ENCODE data around the gene GMCL2.

DNA sequence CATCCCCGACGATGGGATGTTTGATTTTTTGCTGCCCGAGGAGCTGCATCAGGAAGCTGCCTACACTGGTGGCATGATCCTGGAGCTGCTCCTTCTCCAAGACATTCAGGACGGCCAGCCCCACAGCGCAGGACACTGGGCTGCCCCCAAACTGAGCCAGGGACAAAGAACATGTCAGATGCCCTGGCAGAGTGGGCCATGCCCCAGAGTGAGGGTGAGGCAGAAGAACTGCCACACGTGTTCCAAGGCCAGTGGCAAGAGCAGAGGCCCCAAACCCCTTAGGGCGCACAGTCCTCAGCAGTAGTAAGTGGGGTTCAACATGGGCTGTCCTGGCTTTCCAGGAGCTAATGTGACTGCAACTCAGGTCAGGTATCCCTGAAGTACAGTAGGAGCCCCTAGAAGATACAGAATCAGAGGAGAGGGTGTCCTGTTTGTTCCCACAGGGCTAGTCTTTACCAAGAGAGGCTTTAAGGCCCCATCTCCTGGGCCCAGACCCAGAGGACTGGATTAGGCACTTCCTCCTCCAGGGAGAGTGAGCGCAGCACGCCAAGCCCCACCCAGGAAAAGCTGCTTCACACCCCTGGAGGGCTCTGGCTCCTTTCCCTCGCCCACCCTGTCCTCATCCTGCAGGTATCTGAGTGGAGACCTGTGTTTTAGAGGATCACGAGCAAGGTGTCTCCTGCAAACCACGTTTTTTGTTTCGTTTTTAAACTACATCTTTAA is 28.3 kb upstream of the GMCL2 start:
- TF ChIP-seq POLR2A (IDR thresholded peaks at IDR 0.05) (no peak), POLR2AphosphoS5 (IDR thresholded peaks at IDR 0.05) (no peak)
- TF ChIP-seq, protein P1, sequence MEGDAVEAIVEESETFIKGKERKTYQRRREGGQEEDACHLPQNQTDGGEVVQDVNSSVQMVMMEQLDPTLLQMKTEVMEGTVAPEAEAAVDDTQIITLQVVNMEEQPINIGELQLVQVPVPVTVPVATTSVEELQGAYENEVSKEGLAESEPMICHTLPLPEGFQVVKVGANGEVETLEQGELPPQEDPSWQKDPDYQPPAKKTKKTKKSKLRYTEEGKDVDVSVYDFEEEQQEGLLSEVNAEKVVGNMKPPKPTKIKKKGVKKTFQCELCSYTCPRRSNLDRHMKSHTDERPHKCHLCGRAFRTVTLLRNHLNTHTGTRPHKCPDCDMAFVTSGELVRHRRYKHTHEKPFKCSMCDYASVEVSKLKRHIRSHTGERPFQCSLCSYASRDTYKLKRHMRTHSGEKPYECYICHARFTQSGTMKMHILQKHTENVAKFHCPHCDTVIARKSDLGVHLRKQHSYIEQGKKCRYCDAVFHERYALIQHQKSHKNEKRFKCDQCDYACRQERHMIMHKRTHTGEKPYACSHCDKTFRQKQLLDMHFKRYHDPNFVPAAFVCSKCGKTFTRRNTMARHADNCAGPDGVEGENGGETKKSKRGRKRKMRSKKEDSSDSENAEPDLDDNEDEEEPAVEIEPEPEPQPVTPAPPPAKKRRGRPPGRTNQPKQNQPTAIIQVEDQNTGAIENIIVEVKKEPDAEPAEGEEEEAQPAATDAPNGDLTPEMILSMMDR (IDR thresholded peaks at IDR 0.05), result no peak

All from prostate gland (tissue), 2 donors.